ENCODE results near the gene CPT1B.

GRCh38 chr22:50526834-50527801 lies 51.1 kb downstream of the CPT1B start:
- TF ChIP-seq POLR2A (IDR thresholded peaks at IDR 0.05) (peak in 1 of 4 donors; percentile 56), CTCF (IDR thresholded peaks at IDR 0.05) (no peak)

All from esophagus squamous epithelium (tissue), 4 donors.